Endodermal cell (in vitro differentiated cells): ENCODE data around the gene NFKBIZ. TPM values are rescaled to one million over a fixed set of nuclear protein-coding genes. Genes with fewer than 3 reads are reported as not detected.

Source experiments
- DNase-seq: peaks from one replicate; pipeline ENCODE4 v3.0.0-alpha.2; 2017
- H3K27ac ChIP-seq: 2 replicates; pipeline ENCODE4 v1.5.1; 2013; ENCODE audit warnings: mild to moderate bottlenecking, low read depth, low read length, moderate library complexity
- H3K27me3 ChIP-seq: 2 replicates; pipeline ENCODE4 v1.6.1; 2013; ENCODE audit warnings: mild to moderate bottlenecking, low read length, moderate library complexity; ENCODE audit not compliant: insufficient read depth, control insufficient read depth, poor library complexity, severe bottlenecking
- H3K36me3 ChIP-seq: 2 replicates; pipeline ENCODE4 v1.7.0; 2013; ENCODE audit warnings: mild to moderate bottlenecking, low read length, moderate library complexity; ENCODE audit not compliant: control insufficient read depth, insufficient read depth
- H3K4me1 ChIP-seq: one replicate; pipeline ENCODE4 v1.7.0; 2013; ENCODE audit warnings: low read length; ENCODE audit not compliant: control insufficient read depth, insufficient read depth
- H3K4me3 ChIP-seq: 2 replicates; pipeline ENCODE4 v1.5.1; 2013; ENCODE audit warnings: mild to moderate bottlenecking, low read length, moderate library complexity
- H3K9ac ChIP-seq: 2 replicates; pipeline ENCODE4 v1.6.1; 2013; ENCODE audit warnings: mild to moderate bottlenecking, low read length, moderate library complexity; ENCODE audit not compliant: poor library complexity, severe bottlenecking; ENCODE audit errors: extremely low read depth
- H3K9me3 ChIP-seq: 2 replicates; pipeline ENCODE4 v1.6.1; 2013; ENCODE audit warnings: mild to moderate bottlenecking, low read length, moderate library complexity; ENCODE audit not compliant: control insufficient read depth
- H3K27ac Mint-ChIP-seq: 2 replicates; pipeline ENCODE4 v1.8.0; 2020; ENCODE audit warnings: mixed read lengths
- H3K27me3 Mint-ChIP-seq: 2 replicates; pipeline ENCODE4 v1.8.0; 2021; ENCODE audit warnings: mild to moderate bottlenecking, mixed read lengths; ENCODE audit not compliant: insufficient read depth
- H3K36me3 Mint-ChIP-seq: 2 replicates; pipeline ENCODE4 v1.8.0; 2020; ENCODE audit warnings: low read depth, mixed read lengths
- H3K4me1 Mint-ChIP-seq: 2 replicates; pipeline ENCODE4 v1.8.0; 2020; ENCODE audit warnings: mixed read lengths
- H3K4me3 Mint-ChIP-seq: 2 replicates; pipeline ENCODE4 v1.8.0; 2020; ENCODE audit warnings: mild to moderate bottlenecking, moderate library complexity, mixed read lengths
- H3K9me3 Mint-ChIP-seq: 2 replicates; pipeline ENCODE4 v1.8.0; 2020; ENCODE audit warnings: mild to moderate bottlenecking, mixed read lengths
- WGBS, 2 experiments: methylation state at CpG; one replicate each; pipeline versions ENCODE4 v1.1.5 to v1.1.7; 2013; ENCODE audit warnings: missing lambda C conversion rate in 2 of 2, mixed read lengths in 1 of 2; ENCODE audit not compliant: insufficient coverage in 1 of 2, insufficient read length in 1 of 2; 5-methylcytosine and 5-hydroxymethylcytosine counted together
- total RNA-seq, 2 donors: library from RNA; stranded (reverse); fragmentation: NEBNext Ultra II Directional in 1 of 2; extraction: Animal tissue kit (Norgen Biotek cat#: 25700) in 1 of 2; gene quantifications; 2 replicates in 1 of 2; 3 replicates in 1 of 2; pipeline ENCODE4 v1.2.1, GENCODE V29; 2021
- TF ChIP-seq, protein P1 (sequence below): fragments of 200-600 bp; sonication (generic); conservative IDR thresholded peaks from 2 replicates; pipeline ENCODE4 v1.5.0; 2021; ENCODE audit warnings: antibody characterized with exemption, mild to moderate bottlenecking

NFKBIZ gene
- total RNA-seq, 2 donors from 2014 or later, result 5.9 to 6.6 TPM

DNA sequence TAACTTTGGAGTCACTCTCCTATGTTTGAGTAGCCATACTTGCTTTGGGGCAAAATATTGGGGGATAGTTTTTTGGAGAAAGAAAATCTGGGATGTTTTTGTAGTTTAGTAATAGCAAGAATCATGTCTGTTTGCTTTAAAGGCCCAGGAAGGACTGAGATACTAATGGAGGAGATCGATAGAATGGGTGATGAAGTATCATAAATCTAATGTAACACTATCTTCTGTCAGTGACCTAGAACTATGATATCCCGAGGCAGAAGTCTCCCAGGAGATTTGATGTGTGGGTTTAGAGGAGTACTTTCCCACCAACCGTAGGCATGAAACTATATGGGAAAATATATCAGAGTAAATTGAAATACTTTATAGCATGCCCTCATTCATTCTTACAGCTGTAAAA, 21.0 kb upstream of the NFKBIZ start:
- Histone ChIP-seq H3K9ac (peak overlapping the region; percentile 50), H3K4me1 (peaks cover 10% of the 10 kb centered on the region), H3K4me3 (peak overlapping the region; percentile 82), H3K9me3 (no peaks in the 10 kb centered on the region), H3K27ac (no peak overlapping the region), H3K36me3 (no peaks in the 10 kb centered on the region), H3K27me3 (no peaks in the 10 kb centered on the region)
- H3K9me3 Mint-ChIP-seq, result no peaks in the 10 kb centered on the region
- no peaks in the 10 kb centered on the region for H3K36me3 Mint-ChIP-seq
- TF ChIP-seq, protein P1, sequence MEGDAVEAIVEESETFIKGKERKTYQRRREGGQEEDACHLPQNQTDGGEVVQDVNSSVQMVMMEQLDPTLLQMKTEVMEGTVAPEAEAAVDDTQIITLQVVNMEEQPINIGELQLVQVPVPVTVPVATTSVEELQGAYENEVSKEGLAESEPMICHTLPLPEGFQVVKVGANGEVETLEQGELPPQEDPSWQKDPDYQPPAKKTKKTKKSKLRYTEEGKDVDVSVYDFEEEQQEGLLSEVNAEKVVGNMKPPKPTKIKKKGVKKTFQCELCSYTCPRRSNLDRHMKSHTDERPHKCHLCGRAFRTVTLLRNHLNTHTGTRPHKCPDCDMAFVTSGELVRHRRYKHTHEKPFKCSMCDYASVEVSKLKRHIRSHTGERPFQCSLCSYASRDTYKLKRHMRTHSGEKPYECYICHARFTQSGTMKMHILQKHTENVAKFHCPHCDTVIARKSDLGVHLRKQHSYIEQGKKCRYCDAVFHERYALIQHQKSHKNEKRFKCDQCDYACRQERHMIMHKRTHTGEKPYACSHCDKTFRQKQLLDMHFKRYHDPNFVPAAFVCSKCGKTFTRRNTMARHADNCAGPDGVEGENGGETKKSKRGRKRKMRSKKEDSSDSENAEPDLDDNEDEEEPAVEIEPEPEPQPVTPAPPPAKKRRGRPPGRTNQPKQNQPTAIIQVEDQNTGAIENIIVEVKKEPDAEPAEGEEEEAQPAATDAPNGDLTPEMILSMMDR, result no peak
- peak overlapping the region; percentile 84 for H3K4me3 Mint-ChIP-seq
- 85% methylated on average over 3 of the region's 3 CpGs; no CpG with 5 or more reads in 1 of the 2 experiments for WGBS, 2 experiments
- peaks cover 20% of the 10 kb centered on the region for H3K4me1 Mint-ChIP-seq
- DNase-seq, result no peak
- H3K27me3 Mint-ChIP-seq, result no peaks in the 10 kb centered on the region
- no peak overlapping the region for H3K27ac Mint-ChIP-seq

DNA sequence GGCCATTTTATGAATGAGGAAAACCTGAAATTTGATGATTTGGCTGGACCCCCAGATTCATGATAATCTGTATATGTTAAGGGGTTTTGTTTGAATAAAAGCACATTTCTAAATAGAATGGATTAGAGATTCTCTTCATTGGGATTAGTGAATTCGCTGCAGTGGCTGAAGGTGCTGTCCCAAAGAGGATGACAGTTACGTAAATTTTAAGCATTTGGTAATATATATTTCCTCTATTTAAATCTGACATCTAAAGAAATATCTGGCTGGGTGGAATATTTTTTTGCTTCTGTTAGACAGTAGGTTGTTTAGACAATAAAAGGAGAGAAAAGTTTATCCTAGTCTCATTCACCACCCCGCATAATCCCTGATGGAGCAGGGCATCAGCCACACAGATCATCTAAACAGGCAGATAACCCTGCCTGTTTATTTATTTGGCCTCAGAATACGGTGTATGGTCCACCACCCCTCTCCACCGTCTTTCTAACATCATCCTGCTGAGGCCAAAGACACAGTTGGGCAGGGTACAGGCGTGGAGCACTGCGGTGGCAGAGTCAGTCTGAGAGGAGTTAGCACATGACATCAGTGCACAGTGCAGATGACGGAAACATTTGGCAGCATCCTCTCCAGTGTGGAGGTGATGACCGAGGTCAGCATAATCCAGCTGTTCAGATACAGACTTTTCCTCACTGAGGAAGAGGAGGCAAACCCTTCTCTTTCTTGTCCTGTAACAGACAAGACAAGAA, 20.4 kb upstream of the NFKBIZ start:
- no peak overlapping the region for H3K4me3 Mint-ChIP-seq

DNA sequence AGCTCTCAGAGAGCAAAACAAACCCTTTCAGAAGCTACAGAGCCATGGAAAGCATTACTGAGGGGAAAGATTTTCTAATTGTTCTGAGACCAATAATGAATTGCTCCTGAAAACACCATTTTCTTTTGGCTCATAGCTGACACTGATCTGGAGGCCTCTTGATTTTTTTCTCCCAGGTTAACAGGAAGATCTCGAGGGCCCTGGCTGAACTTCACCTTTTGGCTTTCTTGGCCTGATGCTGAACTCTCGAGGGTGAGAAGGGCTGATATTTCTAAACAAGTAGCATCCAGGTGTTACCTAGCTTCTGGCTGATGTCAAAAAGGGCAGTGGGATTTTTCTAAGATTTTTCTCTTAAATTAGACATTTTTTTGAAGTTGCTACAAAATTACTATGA, 19.9 kb upstream of the NFKBIZ start:
- Mint-ChIP-seq H3K27me3 (no peaks in the 10 kb centered on the region), H3K36me3 (no peaks in the 10 kb centered on the region), H3K4me3 (no peak overlapping the region), H3K9me3 (no peaks in the 10 kb centered on the region), H3K27ac (no peak overlapping the region), H3K4me1 (peaks cover 20% of the 10 kb centered on the region)
- H3K9ac ChIP-seq, result no peak overlapping the region
- no peak overlapping the region for H3K27ac ChIP-seq
- H3K4me1 ChIP-seq, result peaks cover 10% of the 10 kb centered on the region
- TF ChIP-seq, protein P1, result no peak
- H3K9me3 ChIP-seq, result no peaks in the 10 kb centered on the region
- no peak overlapping the region for H3K4me3 ChIP-seq
- H3K36me3 ChIP-seq, result no peaks in the 10 kb centered on the region
- DNase-seq, result no peak
- H3K27me3 ChIP-seq, result no peaks in the 10 kb centered on the region
- WGBS, 2 experiments, result 94 to 100% methylated on average over 1 to 2 of the region's 2 CpGs

More for the DNA sequence above, 20.4 kb upstream of the NFKBIZ start:
- H3K36me3 Mint-ChIP-seq, result no peaks in the 10 kb centered on the region
- H3K9me3 ChIP-seq, result no peaks in the 10 kb centered on the region
- no peak for DNase-seq
- no peaks in the 10 kb centered on the region for H3K36me3 ChIP-seq
- H3K4me1 Mint-ChIP-seq, result peaks cover 20% of the 10 kb centered on the region
- H3K27ac Mint-ChIP-seq, result no peak overlapping the region
- H3K27ac ChIP-seq, result no peak overlapping the region
- WGBS, 2 experiments, result 85 to 87% methylated on average over 4 to 8 of the region's 9 CpGs
- H3K4me1 ChIP-seq, result peaks cover 10% of the 10 kb centered on the region
- no peak overlapping the region for H3K4me3 ChIP-seq
- no peaks in the 10 kb centered on the region for H3K27me3 ChIP-seq
- no peaks in the 10 kb centered on the region for H3K9me3 Mint-ChIP-seq
- no peak overlapping the region for H3K9ac ChIP-seq
- TF ChIP-seq, protein P1, result no peak
- H3K27me3 Mint-ChIP-seq, result no peaks in the 10 kb centered on the region
